B cell (primary cell): ENCODE measurements around the gene ARHGAP18. TPM values are rescaled to one million over a fixed set of nuclear protein-coding genes. Genes with fewer than 3 reads are reported as not detected.

ENCODE experiments used
- ATAC-seq: fragments of 200-7000 bp; cut with Tn5 transposase; one replicate; pipeline ENCODE4 v1.10.0; 2021; ENCODE audit warnings: low read depth, mild to moderate bottlenecking, moderate number of reproducible peaks, moderate library complexity
- CTCF ChIA-PET: fragments of 350-600 bp; sonication (Branson Sonifier 250); formaldehyde crosslinking; loops from one replicate; lab custom pipeline; 2021; ENCODE audit warnings: antibody characterized with exemption, inconsistent platforms; lab: Charles Lee
- POLR2A ChIA-PET: fragments of 350-600 bp; sonication (Branson Sonifier 250); formaldehyde crosslinking; loops from one replicate; lab custom pipeline; 2021; ENCODE audit warnings: antibody characterized with exemption; lab: Charles Lee
- DNase-seq: peaks from one replicate; pipeline ENCODE4 v3.0.0; 2013
- H2AFZ ChIP-seq: 2 replicates; pipeline ENCODE4 v1.6.1; 2012; ENCODE audit warnings: mild to moderate bottlenecking, low read depth, low read length; ENCODE audit not compliant: insufficient read depth, poor library complexity, severe bottlenecking
- H3K27ac ChIP-seq, 2 donors: 1 replicate in 1 of 2; 2 replicates in 1 of 2; pipeline ENCODE4 v1.5.1; 2012 to 2013; ENCODE audit warnings: low read length in 2 of 2, mild to moderate bottlenecking in 2 of 2, moderate library complexity in 1 of 2
- H3K27me3 ChIP-seq, 4 experiments: fragments of 200-600 bp in 1 of 4; sonication (generic) in 1 of 4; replicated peaks in 1 of 4; 1 replicate in 2 of 4; 2 replicates in 2 of 4; pipeline versions ENCODE4 v1.6.1 to v1.7.0; 2013 to 2016; ENCODE audit warnings: low read length in 3 of 4, mild to moderate bottlenecking in 2 of 4, mixed read lengths in 1 of 4, moderate library complexity in 1 of 4; ENCODE audit not compliant: insufficient read depth in 4 of 4, control insufficient read depth in 3 of 4; ENCODE audit errors: control extremely low read depth in 1 of 4
- H3K36me3 ChIP-seq, 2 experiments: replicated peaks in 1 of 2; 1 replicate in 1 of 2; 2 replicates in 1 of 2; pipeline versions ENCODE4 v1.6.1 to v1.7.1; 2013; ENCODE audit warnings: low read length in 1 of 2; ENCODE audit not compliant: insufficient read depth in 2 of 2, control insufficient read depth in 1 of 2; ENCODE audit errors: control extremely low read depth in 1 of 2, extremely low read depth in 1 of 2
- H3K4me1 ChIP-seq, 2 donors: fragments of 200-600 bp in 1 of 2; sonication (generic) in 1 of 2; 1 replicate in 1 of 2; 2 replicates in 1 of 2; pipeline versions ENCODE4 v1.5.1 to v1.6.1; 2013 to 2017; ENCODE audit warnings: low read length in 2 of 2; ENCODE audit not compliant: control insufficient read depth in 2 of 2, insufficient read depth in 2 of 2
- H3K4me2 ChIP-seq: replicated peaks from 2 replicates; pipeline ENCODE3; 2012; ENCODE audit warnings: mild to moderate bottlenecking, low read depth, low read length; ENCODE audit not compliant: poor library complexity, severe bottlenecking
- H3K4me3 ChIP-seq, 5 experiments: fragments of 200-600 bp in 1 of 5; sonication (generic) in 1 of 5; 1 replicate in 3 of 5; 2 replicates in 2 of 5; pipeline versions ENCODE4 v1.5.1 to v1.7.0; 2011 to 2016; ENCODE audit warnings: low read length in 4 of 5, mild to moderate bottlenecking in 4 of 5, low read depth in 2 of 5, control low read depth in 1 of 5, moderate library complexity in 1 of 5; ENCODE audit not compliant: insufficient read depth in 1 of 5; ENCODE audit errors: control extremely low read depth in 1 of 5, extremely low read depth in 1 of 5
- H3K79me2 ChIP-seq: fragments of 200-600 bp; sonication (generic); one replicate; pipeline ENCODE4 v1.6.0; 2016; ENCODE audit warnings: low read length; ENCODE audit not compliant: control insufficient read depth, insufficient read depth
- H3K9ac ChIP-seq: fragments of 200-600 bp; sonication (generic); 2 replicates; pipeline ENCODE4 v1.6.1; 2017; ENCODE audit warnings: mild to moderate bottlenecking, low read length, moderate library complexity
- H3K9me3 ChIP-seq, 3 donors: one replicate each; pipeline versions ENCODE4 v1.6.1 to v1.7.1; 2013; ENCODE audit warnings: low read length in 2 of 3; ENCODE audit not compliant: control insufficient read depth in 2 of 3, insufficient read depth in 1 of 3; ENCODE audit errors: control extremely low read depth in 1 of 3
- H4K20me1 ChIP-seq: 2 replicates; pipeline ENCODE4 v1.6.0; 2012; ENCODE audit warnings: mild to moderate bottlenecking, low read length; ENCODE audit not compliant: insufficient read depth, control insufficient read depth, poor library complexity, severe bottlenecking
- H3K27ac Mint-ChIP-seq: one replicate; pipeline ENCODE4 v1.8.0; 2021; ENCODE audit warnings: mixed read lengths
- H3K27me3 Mint-ChIP-seq: one replicate; pipeline ENCODE4 v1.8.0; 2021; ENCODE audit warnings: mixed read lengths
- H3K4me1 Mint-ChIP-seq: one replicate; pipeline ENCODE4 v1.8.0; 2021; ENCODE audit warnings: mixed read lengths
- H3K4me3 Mint-ChIP-seq: one replicate; pipeline ENCODE4 v1.8.0; 2021; ENCODE audit warnings: mixed read lengths
- H3K9me3 Mint-ChIP-seq: one replicate; pipeline ENCODE4 v1.8.0; 2022; ENCODE audit warnings: mixed read lengths; ENCODE audit not compliant: insufficient read depth
- EZH2 ChIP-seq: IDR thresholded peaks from 2 replicates; pipeline ENCODE4 v1.6.1; 2012; ENCODE audit warnings: borderline replicate concordance, low read depth, mild to moderate bottlenecking, moderate library complexity, low read length; ENCODE audit not compliant: insufficient read depth, poor library complexity, severe bottlenecking
- intact Hi-C: fragments of 100-400 bp; cut with micrococcal nuclease; formaldehyde crosslinking; loops from one replicate; pipeline ENCODE4 v1.10.0; 2022
- polyA plus RNA-seq: library from polyadenylated mRNA; depleted of rRNA; stranded (reverse); fragments of >200 nt; gene quantifications from 2 replicates; pipeline ENCODE4 v1.2.3, GENCODE V29; 2012
- total RNA-seq, 2 donors: library from RNA; stranded (reverse); fragments of 120-200 nt in 1 of 2; gene quantifications; 1 replicate in 1 of 2; 2 replicates in 1 of 2; pipeline versions ENCODE4 v1.2.3 to v1.2.4, GENCODE V29; 2013 to 2022

ARHGAP18 gene
- total and polyA plus RNA-seq, 2 donors (not counting 1 experiment from before 2014, with no cell fraction given): 0.95 to 3.9 TPM

DNA sequence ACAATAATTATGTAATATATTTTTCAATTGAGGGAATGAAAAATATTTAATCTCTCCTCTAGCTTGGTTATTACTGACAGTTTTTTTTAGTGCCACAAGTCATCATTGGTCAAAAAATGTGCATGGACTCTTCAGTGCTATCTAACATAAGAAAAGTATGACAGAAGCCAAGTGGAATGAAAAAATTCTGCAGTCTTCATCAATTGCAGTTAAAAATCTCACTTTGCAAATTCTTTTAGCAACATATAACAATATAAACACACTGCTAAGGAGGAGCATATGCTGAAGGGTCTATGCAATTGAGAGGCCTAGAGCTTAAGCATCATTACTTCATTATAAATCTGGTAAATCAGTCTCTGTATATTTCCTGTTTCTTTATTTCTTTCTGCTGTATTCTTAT, 175.1 kb downstream of the ARHGAP18 start:
- DNase-seq: no peak
- Mint-ChIP-seq H3K27me3 (peaks cover 3% of the 10 kb centered on the region), H3K4me3 (no peak overlapping the region), H3K9me3 (no peaks in the 10 kb centered on the region), H3K27ac (no peak overlapping the region), H3K4me1 (no peaks in the 10 kb centered on the region)
- Histone ChIP-seq H3K36me3 (no peaks in the 10 kb centered on the region), H4K20me1 (no peaks in the 10 kb centered on the region), H3K4me3 (no peak overlapping the region), H3K4me1 (no peaks in the 10 kb centered on the region), H3K27me3 (no peaks in the 10 kb centered on the region), H3K79me2 (no peaks in the 10 kb centered on the region), H3K9me3 (no peaks in the 10 kb centered on the region), H3K4me2 (no peak overlapping the region), H3K27ac (no peak overlapping the region), H2AFZ (no peak overlapping the region), H3K9ac (no peak overlapping the region)
- intact Hi-C loops: no loop called here
- ChIA-PET POLR2A (no interaction called here), CTCF (no interaction called here)
- no peak for ATAC-seq
- TF ChIP-seq EZH2: no peak

Other genes starting within 250 kb of the ARHGAP18 start
- gene TMEM244, start 151.1 kb upstream of the ARHGAP18 start, total RNA-seq: not detected in 2 replicates
- not detected in 2 replicates for gene TMEM244, start 151.1 kb upstream of the ARHGAP18 start, polyA plus RNA-seq